WI38 (cell line): Measurements from ENCODE around the gene AURKAIP1.

Experiments
- H3K4me3 ChIP-seq: 2 replicates; pipeline ENCODE4 v1.5.1; 2011; ENCODE audit warnings: low read depth, mild to moderate bottlenecking, control low read depth, low read length
- TF ChIP-seq, protein P1 (sequence below): IDR thresholded peaks from 2 replicates; pipeline ENCODE4 v1.5.1; 2012; ENCODE audit warnings: low read depth, mild to moderate bottlenecking, control low read depth, low read length

The AURKAIP1 gene

DNA sequence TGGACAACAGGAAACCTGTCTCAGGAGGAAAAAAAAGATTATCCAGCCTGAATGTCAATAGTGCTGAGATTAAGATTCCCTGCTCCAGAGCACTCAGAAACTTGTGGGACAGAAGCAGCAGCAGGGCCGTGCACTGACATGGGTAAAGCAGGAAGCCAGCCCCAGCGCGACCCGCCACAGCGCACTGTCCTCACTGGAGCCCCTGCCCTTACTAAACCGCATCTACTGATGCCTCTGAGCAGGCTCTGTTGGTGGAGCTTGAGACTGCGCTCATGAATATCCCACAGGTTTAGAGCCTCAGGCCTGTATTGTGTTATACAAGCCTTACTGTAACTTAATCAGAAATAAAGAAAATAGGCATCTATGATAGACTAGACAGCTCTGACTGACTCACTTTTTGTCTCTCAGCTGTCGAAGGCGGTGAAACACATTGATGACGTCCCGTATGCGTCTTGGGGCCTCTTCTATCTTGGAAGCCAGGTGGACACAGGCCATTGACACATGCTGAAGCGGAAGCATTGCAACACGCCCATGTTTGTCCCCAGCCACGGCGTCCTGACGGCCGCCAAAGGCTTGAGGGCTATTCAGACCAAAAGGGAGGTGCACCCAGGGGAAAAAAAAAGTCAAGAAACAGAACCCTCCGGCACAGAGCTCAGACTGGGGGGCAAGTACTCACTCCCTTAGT lies 23.0 kb upstream of the AURKAIP1 start:
- TF ChIP-seq, protein P1, sequence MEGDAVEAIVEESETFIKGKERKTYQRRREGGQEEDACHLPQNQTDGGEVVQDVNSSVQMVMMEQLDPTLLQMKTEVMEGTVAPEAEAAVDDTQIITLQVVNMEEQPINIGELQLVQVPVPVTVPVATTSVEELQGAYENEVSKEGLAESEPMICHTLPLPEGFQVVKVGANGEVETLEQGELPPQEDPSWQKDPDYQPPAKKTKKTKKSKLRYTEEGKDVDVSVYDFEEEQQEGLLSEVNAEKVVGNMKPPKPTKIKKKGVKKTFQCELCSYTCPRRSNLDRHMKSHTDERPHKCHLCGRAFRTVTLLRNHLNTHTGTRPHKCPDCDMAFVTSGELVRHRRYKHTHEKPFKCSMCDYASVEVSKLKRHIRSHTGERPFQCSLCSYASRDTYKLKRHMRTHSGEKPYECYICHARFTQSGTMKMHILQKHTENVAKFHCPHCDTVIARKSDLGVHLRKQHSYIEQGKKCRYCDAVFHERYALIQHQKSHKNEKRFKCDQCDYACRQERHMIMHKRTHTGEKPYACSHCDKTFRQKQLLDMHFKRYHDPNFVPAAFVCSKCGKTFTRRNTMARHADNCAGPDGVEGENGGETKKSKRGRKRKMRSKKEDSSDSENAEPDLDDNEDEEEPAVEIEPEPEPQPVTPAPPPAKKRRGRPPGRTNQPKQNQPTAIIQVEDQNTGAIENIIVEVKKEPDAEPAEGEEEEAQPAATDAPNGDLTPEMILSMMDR: no peak
- H3K4me3 ChIP-seq: peak overlapping the region; percentile 99

DNA sequence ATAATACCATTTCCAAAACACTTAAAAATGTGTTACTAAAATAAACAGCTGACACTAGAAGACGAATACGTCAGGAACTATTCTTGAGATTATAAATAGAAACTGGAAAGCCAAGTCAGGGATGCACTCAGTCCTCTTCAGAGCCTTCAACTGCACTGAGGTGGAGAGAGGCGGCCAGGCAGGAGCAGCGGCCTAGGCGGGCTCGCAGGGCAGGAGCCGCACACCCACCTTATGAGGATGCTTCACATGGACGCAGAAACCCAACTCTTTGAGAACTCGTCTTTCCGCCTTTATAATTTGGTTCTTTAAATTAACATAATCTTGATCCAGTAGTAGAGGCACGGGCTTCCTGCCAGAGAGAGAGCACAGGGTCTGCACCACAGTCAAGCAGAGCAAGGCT lies 20.2 kb upstream of the AURKAIP1 start:
- TF ChIP-seq, protein P1: no peak
- no peak overlapping the region for H3K4me3 ChIP-seq

DNA sequence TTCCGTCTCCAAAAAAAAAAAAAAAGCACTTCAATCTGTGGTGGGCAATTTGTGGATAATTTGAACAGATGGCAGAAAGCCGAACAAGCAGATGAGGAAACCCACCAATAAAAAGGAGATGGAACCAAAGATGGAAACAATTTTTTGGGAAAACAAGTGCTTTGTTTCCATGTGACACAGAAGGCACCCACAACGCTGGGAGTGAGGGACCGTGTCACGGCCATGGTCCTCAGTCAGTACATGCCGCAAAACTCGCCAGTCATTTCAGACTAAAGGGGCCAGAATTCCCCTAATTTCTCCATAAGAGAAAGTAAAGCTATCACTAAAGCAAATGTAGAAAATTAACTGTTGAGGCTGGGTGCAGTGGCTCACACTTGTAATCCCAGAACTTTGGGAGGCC lies 19.1 kb upstream of the AURKAIP1 start:
- TF ChIP-seq, protein P1: no peak
- H3K4me3 ChIP-seq: no peak overlapping the region

DNA sequence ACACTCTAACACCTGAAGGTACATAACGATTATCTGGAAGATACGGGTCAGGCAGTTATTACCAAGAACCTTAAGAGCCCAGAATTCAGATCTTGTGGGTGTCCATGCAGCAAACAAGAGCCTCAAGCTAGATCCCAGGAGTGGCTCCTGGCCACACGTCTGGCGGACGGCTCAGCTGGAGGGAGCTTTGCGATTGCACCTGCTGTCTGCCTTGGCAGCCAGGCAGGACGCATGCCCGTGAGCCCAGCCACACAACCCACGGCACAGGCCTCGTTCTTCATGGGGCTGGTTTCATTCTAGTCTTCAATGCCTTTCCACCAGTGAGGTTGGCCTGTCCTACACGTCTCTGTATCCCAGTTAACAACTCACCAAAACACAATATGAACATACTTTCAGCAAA lies 18.4 kb upstream of the AURKAIP1 start:
- TF ChIP-seq, protein P1: no peak
- H3K4me3 ChIP-seq: no peak overlapping the region

DNA sequence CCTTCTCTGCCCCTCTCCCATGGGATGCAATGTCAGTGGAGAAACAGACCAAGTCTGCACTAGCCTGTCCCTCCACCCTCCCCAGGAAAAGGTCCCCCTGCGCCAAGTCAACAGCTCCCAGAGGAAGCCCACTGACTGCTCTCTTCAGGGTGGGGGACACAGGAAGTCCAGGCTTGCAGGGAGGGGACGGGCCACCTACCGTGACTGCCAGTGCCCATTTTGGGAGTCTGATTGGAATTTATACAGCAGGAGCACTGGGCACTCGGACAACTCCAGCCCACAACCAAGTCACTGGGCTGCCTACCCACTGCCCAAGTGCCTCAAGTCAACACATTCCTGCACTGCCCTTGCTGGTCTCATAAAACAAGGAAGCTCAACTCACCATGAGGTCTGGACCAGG lies 18.0 kb upstream of the AURKAIP1 start:
- TF ChIP-seq, protein P1: no peak
- no peak overlapping the region for H3K4me3 ChIP-seq

DNA sequence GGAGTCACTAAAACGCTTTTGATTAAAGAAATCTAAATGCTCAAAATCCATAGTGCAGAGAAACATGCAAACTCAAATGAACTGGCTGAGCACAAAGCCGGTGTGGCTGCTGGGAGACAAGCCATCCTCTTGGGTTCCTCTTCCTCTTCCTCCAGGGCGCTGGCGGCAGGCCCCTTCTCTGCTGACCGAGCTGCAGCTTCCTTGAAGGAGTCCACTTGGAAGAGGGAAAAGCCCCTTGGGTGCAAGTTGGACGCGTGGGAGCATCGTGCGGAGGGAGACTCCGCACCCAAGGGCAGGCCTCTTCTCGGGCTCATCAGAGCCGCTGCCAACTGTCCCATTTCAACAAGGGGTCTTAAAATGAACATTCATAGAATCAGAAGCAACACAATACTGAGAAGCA lies 16.2 kb upstream of the AURKAIP1 start:
- TF ChIP-seq, protein P1: no peak
- no peak overlapping the region for H3K4me3 ChIP-seq

DNA sequence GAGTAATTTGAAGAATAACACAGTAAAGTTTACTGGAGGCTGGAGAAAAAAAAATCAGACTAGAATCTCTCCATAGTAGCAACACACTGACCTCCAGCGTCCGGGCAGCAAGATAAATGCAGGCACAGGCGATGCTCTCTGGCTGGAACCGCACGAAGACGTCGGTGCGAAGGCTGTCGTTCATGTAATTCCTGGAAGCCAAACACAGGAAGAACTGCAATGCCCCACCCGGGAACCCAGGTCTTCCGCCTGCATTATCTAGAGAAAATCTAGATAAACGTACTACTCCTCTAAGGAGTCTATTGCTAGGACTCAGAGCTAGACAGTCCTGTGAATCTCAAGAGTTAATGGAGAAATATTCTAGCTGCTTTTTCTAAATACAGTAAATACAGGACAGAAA lies 15.7 kb upstream of the AURKAIP1 start:
- TF ChIP-seq, protein P1: no peak
- no peak overlapping the region for H3K4me3 ChIP-seq
